Left renal pelvis (tissue), 4 donors: ENCODE measurements around the gene RAB3IL1. TPM values are rescaled to one million over a fixed set of nuclear protein-coding genes. Genes with fewer than 3 reads are reported as not detected.
"Not testable (repeated sequence)": the region's sequence is repeated elsewhere in the genome, so short reads cannot be mapped to it uniquely, and the experiment has no call there.

Experiments
- DNase-seq, 4 donors: peaks; one replicate each; pipeline ENCODE4 v3.0.0-alpha.2; 2013; ENCODE audit warnings: low read depth in 4 of 4, low spot score in 3 of 4
- polyA plus RNA-seq, 4 donors: library from polyadenylated mRNA; unstranded; fragments of 120-200 nt; gene quantifications; one replicate each; pipeline ENCODE4 v1.2.1, GENCODE V29; 2013; ENCODE audit not compliant: insufficient read length in 4 of 4

Gene RAB3IL1
- polyA plus RNA-seq, 4 donors, result 15.8 to 43.9 (median 22.7) TPM

DNA sequence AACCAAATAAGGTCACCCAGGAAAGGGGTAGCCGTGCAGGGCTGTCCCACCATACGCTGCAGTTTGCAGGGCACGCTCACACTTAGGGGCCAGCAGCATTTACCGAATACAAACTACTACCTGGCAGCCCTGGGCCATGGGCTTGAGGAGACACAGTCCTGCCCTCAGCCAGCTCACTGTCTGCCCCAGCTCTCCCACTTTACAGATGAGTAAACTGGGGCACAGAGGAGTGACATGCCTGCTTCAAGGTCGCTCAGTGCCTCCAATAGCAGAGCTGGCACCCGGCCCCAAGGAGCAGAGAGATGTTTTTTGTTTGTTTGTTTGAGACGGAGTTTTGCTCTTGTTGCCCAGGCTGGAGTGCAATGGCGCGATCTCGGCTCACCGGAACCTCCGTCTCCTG is 28.8 kb downstream of the RAB3IL1 start:
- DNase-seq, result no peak

DNA sequence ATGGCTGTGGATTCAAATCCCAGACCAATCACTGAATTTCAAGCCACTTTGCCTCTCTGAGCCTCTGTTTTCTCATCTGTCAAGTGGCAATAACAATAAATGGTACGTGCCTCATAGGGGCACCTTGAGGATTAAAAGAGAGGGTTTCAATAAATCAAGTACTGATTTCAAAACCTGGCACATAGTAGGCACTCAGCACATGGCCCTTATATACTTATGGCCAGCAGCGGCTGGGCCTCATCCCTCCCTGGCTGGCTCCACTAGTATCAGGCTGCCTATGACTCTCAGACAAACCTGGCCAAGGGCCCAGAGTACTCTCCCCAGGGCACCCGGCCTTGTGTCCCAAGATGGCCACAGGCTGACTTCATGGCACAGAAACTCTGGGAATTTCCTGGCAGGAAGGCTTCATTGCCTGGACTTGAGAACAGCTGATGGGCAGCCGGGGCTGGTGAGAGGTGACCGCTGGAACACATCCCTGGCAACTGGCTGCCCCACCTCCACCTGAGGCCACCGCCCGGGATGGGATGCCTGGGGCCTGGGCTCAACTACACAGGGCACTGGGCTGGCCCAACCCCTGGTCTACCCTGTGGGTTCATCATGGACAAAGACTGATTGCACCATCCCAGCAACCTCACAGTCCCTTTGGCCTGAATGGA is 29.4 kb downstream of the RAB3IL1 start:
- no peak for DNase-seq

DNA sequence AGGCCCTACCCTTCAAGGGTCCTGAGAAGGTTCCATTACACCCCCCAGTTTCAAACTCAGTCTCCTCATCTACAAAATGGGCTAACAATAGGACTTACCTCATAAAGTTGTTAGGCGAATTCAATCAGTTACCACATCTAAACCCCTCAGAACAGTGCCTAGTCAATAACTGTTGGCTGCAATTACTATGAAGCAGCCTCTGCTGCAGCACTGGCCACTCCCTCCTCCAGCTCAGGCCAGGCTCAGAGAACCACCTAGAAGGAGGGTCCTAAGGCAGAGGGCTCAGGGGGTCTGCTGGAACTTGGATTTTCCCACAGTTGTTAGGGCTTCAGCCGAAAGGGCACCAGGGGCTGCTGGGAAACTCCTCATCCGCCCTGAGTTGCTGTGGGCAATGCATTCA is 30.7 kb downstream of the RAB3IL1 start:
- no peak for DNase-seq

GRCh38 chr11:61885784-61886580 is 31.4 kb downstream of the RAB3IL1 start:
- no peak for DNase-seq

DNA sequence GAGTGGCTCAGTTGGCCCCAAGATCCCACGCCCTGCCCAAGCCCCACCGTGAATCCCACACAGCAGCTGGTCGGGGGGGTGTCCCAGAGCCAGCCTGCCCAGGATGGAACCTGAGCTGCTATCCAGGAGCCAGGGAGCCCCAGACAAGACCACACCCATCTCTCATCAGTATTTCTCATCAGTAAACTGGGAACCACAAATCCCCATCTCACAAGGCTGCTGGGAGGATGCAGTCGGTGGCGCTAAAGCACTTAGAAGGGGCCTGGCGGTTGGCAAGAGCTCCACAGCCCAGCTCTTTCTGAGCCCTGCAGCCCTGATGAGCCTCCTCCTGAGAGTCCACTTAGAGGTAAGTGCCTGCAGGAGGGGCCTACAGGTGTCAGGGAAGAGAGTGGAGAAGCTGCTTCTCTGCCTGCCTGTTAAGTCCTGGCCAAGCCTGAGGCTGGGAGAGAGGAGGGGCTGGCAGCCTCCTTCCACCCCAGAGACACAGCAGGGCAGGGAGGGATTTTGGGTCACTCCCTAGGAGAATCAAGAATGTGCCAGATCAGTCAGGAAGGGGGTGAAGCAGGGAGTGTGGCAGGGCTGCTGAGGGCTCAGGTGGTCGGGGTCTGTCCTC is 32.1 kb downstream of the RAB3IL1 start:
- no peak for DNase-seq

- DNase-seq, result no peak
These were observed 33.4 kb downstream of the RAB3IL1 start for GRCh38 chr11:61883947-61884346.

- no peak for DNase-seq
These were observed 34.0 kb downstream of the RAB3IL1 start for GRCh38 chr11:61883327-61883726.

DNA sequence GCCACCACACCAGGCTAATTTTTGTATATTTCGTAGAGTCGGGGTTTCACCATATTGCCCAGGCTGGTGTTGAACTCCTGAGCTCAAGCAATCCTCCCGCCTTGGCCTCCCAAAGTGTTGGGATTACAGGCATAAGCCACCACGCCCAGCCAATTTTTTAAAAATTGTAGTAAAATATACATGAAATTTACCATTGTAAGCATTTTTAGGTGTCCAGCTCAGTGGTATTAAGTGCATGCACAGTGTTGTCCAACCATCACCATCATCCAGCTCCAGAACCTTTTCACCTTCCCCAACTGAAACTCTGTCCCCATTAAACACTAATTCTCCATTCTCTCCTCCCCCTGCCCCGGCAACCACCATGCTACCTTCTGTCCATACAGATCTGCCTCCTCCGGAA is 34.5 kb downstream of the RAB3IL1 start:
- no peak for DNase-seq

DNA sequence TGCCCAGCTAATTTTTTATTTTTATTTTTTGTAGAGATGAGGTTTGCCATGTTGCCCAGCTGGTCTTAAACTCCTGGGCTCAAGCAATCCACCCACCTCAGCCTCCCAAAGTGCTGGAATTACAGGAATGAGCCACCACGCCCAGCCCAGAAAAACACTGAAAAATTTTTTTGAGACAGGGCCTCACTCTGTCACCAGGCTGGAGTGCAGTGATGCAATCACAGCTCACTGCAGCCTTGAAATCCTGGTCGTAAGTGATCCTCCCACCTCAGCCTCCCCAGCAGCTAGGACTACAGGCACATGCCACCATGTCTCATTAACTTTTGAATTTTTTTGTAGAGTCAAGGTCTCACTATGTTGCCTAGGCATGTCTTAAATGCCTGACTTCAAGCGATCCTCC is 35.1 kb downstream of the RAB3IL1 start:
- not testable (repeated sequence) for DNase-seq

DNA sequence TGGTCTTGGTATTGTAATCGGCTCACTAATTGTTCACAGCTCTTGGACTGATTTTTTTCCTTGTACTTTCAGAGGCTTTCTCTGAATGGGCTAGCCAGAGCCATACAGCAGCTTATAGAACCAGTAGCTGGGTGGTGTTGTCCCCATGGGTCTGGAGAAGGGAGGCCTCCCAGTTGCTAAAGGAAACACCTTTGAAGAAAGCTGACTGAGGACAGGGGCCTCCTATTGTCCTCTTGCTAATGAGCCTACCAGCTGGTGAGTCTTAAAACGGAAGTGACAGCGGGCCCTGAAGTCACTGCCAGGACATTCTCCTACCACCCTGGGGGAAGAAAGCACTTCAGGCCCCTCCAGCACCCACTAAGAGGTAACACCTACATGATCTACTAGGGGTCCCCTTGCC is 36.0 kb downstream of the RAB3IL1 start:
- DNase-seq, result no peak

DNA sequence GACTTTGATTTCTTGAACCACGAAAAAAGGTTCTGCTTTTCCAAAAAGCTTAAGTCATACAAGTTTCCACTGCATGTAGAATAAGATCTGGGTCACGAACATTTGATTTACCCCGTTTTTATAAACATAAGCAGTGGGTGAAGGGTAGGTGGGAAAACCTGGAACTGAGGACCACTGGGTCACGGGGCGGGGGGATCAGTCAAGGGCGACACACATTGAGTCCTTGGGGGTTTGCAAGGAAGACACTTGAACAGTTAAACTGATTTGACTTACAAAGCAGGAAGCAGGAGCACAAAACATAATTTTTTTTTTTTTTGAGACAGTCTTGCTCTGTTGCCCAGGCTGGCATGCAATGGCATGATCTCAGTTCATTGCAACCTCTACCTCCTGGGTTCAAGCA is 36.9 kb downstream of the RAB3IL1 start:
- no peak for DNase-seq

GRCh38 chr11:61880031-61880430 is 37.3 kb downstream of the RAB3IL1 start:
- DNase-seq, result no peak

DNA sequence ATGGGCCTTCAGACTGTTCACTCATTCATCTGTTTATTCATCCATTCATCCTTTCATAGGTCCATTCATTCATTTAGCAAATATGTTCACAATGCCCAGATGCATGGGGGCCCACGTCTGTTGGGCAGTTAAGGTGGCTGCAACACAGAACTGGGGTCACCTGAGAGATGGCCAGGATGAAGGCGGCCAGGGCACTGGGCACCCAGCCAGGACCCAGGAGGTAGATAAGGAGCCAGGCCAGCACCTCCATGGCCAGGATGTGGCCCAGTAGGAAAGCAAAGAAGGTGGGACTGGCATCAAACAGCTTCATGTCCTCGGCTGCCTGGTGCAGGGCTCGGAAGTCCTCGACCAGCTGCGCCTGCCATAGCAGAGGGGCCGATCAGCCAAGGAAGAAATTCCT is 38.2 kb downstream of the RAB3IL1 start:
- DNase-seq, result no peak

DNA sequence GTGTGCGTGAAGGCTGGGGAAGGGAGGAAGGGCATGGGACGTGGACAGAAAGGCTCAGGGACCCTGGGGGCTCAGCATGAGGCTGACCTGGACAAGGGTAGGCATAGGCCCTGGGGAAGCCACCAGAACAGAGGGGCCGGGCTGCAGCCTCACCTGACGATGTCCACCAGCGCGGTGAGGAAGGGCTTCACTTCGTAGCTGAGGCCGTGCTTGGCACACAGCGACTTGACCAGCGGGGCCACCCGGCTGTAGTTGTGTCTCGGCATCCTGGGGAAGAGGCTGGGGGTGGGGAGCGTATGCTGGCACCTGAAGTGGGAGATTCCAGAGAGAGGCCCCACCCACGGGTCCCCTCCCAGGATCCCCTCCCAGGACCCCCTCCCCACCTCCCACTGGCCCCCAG is 41.7 kb downstream of the RAB3IL1 start:
- DNase-seq, result no peak

- DNase-seq, result no peak
These were observed 42.5 kb downstream of the RAB3IL1 start for GRCh38 chr11:61874853-61875252.

DNA sequence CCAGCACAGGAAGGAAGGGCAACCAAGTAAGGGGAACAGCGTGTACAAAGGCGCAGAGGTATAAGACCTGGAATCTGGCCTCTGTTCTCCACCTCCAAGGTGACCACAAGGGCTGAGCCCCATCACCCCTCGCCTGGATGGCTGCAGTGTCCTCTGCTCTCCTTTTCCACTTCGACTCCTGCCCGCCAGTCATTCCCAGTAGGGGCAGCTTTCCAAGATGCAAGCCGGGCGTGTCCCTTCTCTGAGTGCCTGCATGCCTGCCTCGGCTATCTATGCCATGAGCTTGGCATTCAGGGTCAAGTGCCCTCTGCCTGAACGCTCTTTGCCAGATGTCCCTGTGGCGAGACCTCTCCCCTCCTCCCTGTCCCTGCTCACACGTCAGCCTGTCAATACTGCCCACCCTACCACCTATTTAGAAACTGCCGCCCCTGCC is 43.0 kb downstream of the RAB3IL1 start:
- no peak for DNase-seq

- no peak for DNase-seq
These were observed 43.6 kb downstream of the RAB3IL1 start for GRCh38 chr11:61873588-61874376.

DNA sequence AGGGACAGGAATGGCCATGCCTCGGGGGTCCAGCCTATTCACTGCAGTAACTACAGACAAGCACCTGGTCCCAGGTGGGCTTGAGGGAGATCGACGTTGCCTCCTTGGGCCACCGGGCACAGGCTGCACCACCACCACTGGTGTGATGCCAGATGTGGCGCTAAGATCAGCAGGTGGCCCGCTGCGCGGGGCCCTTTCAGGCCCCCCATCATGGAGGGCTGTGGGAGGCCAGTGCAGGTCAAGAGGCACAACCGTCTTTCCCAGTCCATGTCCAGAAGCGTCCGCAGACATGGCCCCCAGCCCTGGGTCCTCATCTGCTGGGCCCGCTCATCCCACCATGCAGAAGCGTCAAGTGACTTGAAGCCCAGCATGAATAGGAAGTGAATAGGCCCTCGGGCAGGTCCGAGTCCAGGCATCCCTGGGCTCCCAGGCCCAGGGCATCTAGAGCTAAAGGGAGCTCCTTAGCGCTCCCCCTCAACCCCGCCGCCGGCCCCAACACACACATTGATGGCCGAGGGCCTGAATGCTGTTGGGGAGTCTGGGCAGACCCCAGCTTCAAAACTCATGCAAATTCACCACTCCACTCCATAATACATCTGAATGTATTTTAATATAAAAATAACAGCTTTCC is 44.3 kb downstream of the RAB3IL1 start:
- DNase-seq, result no peak

DNA sequence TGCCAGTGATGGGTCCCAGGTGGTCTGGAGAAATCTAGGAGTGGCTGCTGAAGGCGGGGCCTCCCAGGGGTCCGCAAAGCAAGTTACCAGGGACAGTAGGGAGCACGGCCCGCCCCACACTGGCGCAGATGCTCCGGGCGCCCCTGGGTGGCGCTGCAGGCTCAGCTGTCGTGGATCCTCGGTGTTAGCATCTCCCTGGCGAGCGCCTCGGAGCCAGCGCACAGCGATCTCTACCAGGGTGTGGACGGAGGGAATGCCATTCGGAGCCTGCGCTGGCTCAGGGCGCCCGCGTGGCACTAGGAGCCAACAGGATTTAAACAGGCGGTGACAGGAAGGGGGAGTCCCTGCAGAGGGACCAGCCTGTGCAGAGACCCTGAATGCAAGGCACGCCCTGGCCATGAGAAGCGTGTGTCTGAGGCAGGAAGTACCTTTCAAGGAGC is 46.2 kb downstream of the RAB3IL1 start:
- DNase-seq, result peak; percentile 31 to 49 (median 34)

GRCh38 chr11:61870541-61871031 is 46.8 kb downstream of the RAB3IL1 start:
- no peak for DNase-seq
